Activated CD8-positive, alpha-beta memory T cell treated with anti-CD3 and anti-CD28 coated beads for 48 hours (primary cell): ENCODE results near the gene PDS5B.
"Not testable (repeated sequence)": the region's sequence is repeated elsewhere in the genome, so short reads cannot be mapped to it uniquely, and the experiment has no call there.

Experiments used
- DNase-seq, 3 experiments: peaks; one replicate each; pipeline ENCODE4 v3.0.0-alpha.2; 2020; ENCODE audit warnings: low read depth in 2 of 3, low spot score in 2 of 3

Gene PDS5B

DNA sequence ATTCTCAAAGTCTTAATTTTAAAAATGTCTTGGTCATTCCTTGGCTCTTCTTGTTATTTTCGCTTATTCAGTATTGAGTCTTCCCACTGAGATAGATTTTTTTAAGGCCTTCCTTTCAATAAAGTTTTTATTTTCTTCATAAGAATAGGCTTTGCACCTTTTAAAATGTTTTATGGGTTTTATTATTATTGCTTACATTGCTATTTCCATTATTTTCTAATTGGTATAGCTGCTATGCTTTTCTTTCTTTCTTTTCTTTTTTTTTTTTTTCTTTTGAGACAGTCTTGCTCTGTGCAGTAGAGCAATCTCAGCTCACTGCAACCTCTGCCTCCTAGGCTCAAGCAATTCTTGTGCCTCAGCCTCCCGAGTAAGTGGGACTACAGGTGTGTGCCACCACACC is 195.7 kb downstream of the PDS5B start:
- no peak for DNase-seq

- DNase-seq, result no peak
Measured at GRCh38 chr13:32783067-32783466, 196.8 kb downstream of the PDS5B start.

DNA sequence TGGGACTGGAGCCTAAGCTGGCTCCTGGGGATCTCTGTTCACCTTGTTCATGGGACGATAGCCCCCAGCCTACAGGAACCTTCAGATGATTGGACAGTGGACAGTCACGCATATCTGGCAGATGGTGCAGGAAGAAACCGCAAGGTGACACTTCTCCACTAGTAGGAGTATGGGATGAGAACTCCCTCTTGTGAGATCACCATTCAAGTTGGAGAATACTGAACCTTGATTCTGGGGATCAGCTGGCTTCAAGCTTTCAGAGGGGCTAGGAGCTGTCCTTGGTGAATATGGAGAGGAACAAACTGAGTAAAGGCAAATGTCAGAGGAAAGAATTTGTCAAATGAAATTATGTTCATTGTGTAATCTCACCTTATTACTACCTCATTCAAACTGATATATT is 204.5 kb downstream of the PDS5B start:
- DNase-seq, result no peak

DNA sequence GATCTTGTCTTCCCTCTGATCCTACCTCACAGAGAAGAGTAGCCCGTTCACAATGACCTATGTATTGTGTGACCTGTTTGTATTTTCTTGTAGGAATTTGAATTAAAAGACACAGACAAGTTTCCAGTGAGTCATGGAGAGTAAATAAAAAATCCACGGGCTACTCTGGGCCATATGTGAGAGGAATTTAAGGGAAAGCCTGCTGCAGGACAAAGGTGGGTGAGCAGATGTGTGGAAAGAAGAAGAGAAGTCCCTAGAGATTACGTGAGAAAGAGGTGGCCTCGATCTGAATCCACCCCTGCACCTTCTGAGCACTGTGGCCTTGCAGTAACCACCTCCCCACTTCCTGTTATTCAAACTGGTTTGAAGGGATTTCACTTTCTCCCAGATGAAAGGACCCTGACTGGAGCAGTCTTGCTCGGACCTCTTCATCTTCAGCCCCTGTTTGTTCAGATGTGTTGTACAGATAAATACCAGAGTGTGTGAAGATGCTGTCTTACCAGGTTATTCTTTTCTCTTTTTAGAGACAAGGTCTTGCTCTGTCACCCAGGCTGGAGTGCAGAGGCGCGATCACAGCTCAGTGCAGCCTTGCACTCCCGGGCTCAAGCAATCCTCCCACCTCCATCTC is 205.4 kb downstream of the PDS5B start:
- DNase-seq, result no peak

DNA sequence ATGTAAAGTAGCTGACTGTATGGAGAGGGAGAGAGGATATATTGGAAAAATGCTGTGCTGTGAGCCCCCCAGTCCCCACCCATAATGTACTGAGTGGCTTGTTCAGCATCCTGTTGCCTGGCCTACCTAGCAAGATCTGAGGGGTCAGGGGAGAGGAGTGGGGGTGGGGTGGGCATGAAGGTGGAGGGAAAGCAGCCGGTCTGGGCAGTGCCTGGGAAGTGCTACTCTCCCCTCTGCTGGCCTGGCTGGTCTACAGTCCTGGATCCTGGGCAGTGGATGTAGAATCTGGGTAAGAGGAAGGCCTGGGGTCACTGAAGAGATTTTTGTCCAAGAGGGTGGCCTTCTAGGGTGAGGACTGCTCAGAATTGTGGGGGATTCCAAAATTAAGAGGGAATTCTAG is 210.5 kb downstream of the PDS5B start:
- no peak for DNase-seq

DNA sequence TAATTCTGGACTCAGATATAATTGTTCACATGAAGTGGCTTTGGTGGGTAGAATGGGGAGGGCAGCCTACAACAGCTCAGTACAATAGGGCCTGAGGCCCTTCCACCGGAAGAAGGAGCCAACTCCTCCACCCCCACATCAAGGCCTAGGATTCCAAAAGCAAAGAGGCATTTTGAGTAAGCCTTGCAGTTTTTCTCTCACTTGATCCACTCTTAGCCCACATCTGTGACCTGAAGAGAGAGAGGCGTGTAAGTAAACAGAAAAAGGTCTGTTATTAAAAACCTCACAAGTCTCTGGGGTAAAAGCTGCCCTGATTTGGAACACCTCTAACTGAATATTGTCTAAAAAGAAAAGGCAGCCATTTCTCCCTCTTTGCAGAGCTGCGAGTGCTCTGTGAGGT is 215.9 kb downstream of the PDS5B start:
- no peak for DNase-seq

DNA sequence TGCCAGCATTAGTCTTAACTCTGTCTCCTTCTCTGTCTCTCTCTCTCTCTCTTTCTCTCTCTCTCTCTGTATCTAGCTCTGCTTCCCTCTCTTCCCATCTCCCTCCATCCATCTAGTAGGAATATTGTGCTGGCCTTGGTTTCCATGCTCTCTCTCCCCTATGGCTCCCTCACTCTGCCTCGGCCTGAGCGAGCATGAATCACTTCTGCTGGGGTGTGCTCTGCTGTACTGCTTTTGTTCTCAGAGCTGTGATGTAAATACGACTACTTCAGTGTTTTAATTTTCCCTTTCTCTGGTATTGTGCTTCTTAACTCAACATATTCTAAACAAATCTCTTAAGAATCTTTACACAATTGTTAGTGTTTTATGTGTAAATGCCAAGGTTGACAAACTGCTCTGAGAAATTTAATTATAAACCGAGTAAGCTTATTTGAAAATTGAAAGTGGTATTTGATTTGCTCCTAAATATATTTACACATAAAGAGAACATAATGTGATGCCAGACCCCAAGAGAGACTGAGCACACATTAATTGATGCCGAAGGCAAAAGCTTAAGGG is 218.5 kb downstream of the PDS5B start:
- DNase-seq, result no peak

DNA sequence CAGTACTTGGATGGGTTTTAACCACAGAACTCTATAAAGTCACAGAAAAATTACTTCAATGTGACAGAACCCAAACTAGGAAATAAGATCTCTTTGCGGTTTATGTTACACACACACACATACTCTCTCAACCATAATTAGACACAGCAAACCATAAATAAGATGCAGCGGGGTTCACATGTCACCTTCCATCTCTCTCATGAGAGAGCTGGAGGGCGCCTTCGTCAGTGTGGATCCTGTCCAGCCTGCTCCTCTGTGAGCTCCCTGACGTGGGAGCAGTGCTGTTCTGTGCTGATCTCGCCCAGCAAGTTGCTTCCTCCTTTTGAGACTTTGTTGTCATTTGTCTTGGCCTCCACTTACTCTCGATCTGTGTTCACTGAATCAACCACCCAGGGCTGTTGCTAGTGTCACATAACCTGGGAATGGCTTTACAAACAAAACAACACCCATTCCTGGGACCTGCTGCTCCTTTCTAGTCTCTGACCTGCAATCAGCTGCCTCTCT is 225.1 kb downstream of the PDS5B start:
- no peak for DNase-seq

- no peak for DNase-seq
Measured at GRCh38 chr13:32821149-32821688, 235.0 kb downstream of the PDS5B start.

- DNase-seq, result no peak
Measured at GRCh38 chr13:32822771-32823170, 236.5 kb downstream of the PDS5B start.

GRCh38 chr13:32823597-32823996 is 237.3 kb downstream of the PDS5B start:
- DNase-seq, result no peak

- no peak for DNase-seq
Measured at GRCh38 chr13:32824061-32824460, 237.8 kb downstream of the PDS5B start.

DNA sequence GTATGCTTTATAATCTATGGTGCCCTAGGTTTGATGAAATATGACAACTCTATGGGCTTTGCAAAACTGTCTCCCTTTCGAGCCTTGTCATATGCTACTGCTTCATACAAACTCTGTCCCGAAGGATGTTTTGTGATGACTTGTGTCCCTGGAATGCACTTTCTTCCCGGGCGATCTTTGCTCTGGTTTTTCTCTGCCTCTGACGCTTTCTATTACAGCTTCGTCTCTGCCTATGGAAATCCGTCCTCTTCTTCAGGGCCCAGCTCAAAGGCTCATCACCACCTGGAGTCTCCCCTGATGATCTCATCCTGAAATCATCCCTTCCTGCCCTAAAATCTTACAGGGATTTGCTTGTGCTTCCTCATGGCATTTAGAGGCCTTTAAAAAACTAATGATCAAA is 238.4 kb downstream of the PDS5B start:
- no peak for DNase-seq

GRCh38 chr13:32825481-32825880 is 239.2 kb downstream of the PDS5B start:
- no peak for DNase-seq

GRCh38 chr13:32826372-32826771 is 240.1 kb downstream of the PDS5B start:
- not testable (repeated sequence) for DNase-seq
